Coronary artery (tissue), 2 donors: ENCODE results near the gene MTMR10.

ENCODE experiments used
- DNase-seq: peaks from one replicate; pipeline ENCODE4 v3.0.0-alpha.2; 2017; ENCODE audit warnings: low spot score
- H3K27ac ChIP-seq, 2 donors: fragments of 200-600 bp; sonication (generic); one replicate each; pipeline ENCODE4 v1.5.1; 2016 to 2019
- H3K4me3 ChIP-seq: fragments of 200-600 bp; sonication (generic); 2 replicates; pipeline ENCODE4 v1.5.1; 2016; ENCODE audit warnings: mild to moderate bottlenecking, moderate library complexity
- TF ChIP-seq, protein P1 (sequence below): fragments of 200-600 bp; sonication (generic); IDR thresholded peaks from one replicate; pipeline ENCODE4 v1.5.1; 2019; ENCODE audit warnings: antibody characterized with exemption

MTMR10 gene

DNA sequence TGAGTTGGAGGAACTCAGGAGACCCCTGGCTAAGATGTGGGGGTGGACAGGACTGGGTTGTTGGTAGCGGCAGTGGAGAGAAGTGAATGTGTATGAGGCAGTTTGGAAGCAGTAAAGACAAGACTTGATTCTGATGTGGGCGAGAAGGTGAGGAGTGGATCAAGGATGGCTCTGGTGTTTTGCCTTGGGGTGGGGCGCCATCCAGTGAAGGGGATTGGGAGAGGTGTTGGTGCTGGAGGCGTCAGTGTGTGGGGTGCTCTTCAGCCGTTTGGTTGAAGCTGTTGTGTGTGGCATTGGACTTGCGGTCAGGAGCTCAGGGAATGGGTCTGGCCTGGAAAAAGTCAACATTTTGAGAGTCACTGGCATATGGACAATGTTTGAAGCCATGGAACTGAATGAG, 74.4 kb downstream of the MTMR10 start:
- Histone ChIP-seq H3K27ac (no peak overlapping the region), H3K4me3 (no peak overlapping the region)
- TF ChIP-seq, protein P1, sequence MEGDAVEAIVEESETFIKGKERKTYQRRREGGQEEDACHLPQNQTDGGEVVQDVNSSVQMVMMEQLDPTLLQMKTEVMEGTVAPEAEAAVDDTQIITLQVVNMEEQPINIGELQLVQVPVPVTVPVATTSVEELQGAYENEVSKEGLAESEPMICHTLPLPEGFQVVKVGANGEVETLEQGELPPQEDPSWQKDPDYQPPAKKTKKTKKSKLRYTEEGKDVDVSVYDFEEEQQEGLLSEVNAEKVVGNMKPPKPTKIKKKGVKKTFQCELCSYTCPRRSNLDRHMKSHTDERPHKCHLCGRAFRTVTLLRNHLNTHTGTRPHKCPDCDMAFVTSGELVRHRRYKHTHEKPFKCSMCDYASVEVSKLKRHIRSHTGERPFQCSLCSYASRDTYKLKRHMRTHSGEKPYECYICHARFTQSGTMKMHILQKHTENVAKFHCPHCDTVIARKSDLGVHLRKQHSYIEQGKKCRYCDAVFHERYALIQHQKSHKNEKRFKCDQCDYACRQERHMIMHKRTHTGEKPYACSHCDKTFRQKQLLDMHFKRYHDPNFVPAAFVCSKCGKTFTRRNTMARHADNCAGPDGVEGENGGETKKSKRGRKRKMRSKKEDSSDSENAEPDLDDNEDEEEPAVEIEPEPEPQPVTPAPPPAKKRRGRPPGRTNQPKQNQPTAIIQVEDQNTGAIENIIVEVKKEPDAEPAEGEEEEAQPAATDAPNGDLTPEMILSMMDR: no peak
- DNase-seq: no peak

DNA sequence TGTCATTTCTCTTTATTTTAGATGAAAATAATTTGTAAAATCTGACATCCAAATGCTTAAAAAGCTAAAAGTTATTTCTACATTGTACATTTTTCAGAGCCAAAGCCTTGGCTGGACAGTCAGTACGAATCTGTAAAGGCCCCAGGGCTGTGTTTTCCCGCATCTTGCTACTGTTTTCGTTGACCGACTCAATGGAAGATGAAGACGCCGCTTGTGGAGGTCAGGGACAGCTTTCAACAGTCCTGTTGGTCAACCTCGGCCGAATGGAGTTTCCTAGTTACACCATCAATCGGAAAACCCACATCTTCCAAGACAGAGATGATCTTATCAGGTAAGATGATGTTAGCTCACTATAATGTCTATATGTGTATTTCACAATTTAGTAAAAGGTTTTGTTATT, 77.7 kb downstream of the MTMR10 start:
- no peak for DNase-seq
- TF ChIP-seq, protein P1: no peak

DNA sequence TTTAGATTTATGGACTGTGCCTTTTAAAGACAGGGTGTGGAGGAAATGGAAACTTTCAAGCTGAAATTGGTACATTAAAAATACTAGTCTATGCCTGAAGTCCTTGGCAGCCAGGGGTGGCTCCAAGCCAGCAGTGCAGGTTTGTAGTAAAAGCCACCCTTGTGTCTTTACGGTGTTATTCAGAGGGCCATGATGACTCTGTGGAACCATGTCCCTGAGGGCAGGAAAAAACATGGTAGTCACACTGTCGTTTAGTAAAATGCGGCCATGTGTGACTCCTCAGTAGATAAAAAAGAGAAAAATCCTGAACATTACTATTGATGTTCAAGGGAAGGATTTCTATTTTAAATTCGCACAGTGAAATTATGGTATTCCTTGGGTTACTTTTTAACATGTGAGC, 85.1 kb downstream of the MTMR10 start:
- DNase-seq: no peak
- Histone ChIP-seq H3K27ac (no peak overlapping the region), H3K4me3 (no peak overlapping the region)
- TF ChIP-seq, protein P1: no peak

More for the DNA sequence above, 77.7 kb downstream of the MTMR10 start:
- Histone ChIP-seq H3K27ac (no peak overlapping the region), H3K4me3 (no peak overlapping the region)

DNA sequence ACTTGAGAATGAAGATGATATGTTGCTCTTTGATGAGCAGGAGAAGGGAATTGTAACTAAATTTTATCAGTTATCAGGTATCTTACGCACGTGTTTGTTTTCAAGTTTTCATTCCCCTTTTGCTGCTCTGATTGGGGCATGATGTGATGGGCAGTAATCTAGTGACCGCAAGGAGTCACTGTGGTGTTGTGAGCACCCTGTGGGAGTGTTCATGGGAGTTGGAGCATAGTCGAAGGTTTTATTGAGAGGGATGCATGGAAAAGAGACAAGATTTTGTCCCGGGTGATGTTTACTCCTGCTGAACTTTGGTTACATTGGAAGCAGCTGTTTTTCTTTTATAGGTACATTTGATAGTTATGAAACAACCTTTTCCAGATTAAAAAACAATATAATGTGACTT, 85.6 kb downstream of the MTMR10 start:
- no peak for DNase-seq
- H3K4me3 ChIP-seq: no peak overlapping the region
- no peak overlapping the region for H3K27ac ChIP-seq
- TF ChIP-seq, protein P1: no peak

DNA sequence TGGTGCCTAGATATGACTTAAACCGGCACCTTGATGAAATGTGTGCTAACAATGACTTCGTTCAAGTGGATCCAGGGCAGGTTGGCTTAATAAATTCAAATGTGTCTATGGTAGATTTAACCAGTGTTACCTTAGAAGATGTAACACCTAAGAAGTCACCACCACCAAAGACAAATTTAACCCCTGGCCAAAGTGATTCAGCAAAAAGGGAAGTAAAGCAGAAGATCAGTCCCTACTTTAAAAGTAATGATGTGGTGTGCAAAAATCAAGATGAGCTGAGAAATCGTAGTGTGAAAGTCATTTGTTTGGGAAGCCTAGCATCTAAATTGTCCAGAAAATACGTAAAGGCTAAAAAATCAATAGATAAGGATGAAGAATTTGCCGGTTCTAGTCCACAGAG, 86.6 kb downstream of the MTMR10 start:
- Histone ChIP-seq H3K4me3 (peak overlapping the region; percentile 96), H3K27ac (no peak overlapping the region)
- DNase-seq: no peak
- TF ChIP-seq, protein P1: no peak

DNA sequence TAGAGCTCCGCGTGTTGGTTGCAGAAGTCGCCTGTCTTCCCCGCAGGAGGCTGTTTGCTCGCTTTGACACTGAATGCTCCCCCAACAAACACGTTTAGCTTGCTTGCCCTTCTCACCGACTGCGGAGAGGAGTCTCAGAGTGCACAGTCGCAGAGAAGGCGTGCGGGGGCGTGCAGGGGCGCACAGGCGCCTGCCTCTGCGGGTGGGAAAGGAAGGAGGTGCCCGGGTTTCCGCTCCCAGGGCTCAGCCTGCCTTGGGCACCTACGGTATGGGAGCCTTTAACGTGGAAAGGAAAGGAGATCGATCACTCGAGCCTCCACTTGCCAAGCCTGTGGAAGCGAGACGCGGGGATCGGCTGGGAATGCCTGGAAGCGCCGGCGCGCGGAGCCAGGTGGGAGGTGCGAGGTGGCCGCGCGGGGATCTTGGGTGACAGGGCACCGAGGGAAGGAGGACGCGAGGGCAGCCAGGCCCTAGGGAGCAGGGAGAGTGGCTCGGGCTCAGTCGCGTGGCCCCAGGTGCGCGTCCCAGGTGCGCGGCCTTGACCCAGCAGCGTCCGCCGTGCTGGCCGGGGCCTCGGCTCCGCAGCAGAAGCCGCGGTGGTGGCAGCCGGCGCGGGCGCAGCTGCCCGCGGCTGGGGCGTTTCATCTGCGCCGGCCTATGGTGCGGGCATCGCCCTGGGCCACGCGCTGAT, 87.8 kb downstream of the MTMR10 start, which contains the start of gene FAN1:
TSS of gene FAN1 (plus strand) at position 419 of the 691 bp plus-strand sequence. CDS start 749 bp downstream, outside the sequence.
- peak; percentile 89 for DNase-seq
- peak within 1 kb of the TSS; percentile 96 for H3K4me3 ChIP-seq
- peak within 1 kb of the TSS; percentile 46 to 84 for H3K27ac ChIP-seq
- TF ChIP-seq, protein P1: no peak

DNA sequence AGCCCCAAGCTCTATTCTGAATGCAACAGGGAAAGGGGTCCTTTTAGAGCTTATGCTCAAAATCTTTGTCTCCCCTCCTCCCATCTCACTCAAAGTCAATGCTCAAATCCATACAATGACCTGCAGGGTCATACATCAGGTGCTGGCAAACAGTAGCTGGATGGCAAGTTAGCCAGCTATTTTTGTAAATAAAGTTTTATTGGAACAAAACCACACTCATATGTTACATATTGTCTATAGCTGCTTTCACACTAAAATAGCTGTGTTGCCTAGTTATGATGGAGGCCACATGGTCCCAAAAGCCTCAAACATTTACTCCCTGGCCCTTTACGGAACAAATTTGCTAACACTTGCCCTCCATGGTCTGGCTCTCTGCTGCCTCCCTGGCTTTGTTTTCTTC, 89.5 kb downstream of the MTMR10 start:
- H3K4me3 ChIP-seq: no peak overlapping the region
- DNase-seq: no peak
- no peak overlapping the region for H3K27ac ChIP-seq
- TF ChIP-seq, protein P1: no peak
